ENCODE measurements around the gene CEBPG.

- TF ChIP-seq CTCF (conservative IDR thresholded peaks at IDR 0.05) (no peak), EZH2 (IDR thresholded peaks at IDR 0.05; ENCODE audit: low read depth) (no peak)
Measured at GRCh38 chr19:33334271-33334670, 39.2 kb upstream of the CEBPG start.
